ENCODE data around the gene EGR2.
A peak's percentile ranks its signal among the peaks of the same experiment; 100 is the strongest.

The EGR2 gene

DNA sequence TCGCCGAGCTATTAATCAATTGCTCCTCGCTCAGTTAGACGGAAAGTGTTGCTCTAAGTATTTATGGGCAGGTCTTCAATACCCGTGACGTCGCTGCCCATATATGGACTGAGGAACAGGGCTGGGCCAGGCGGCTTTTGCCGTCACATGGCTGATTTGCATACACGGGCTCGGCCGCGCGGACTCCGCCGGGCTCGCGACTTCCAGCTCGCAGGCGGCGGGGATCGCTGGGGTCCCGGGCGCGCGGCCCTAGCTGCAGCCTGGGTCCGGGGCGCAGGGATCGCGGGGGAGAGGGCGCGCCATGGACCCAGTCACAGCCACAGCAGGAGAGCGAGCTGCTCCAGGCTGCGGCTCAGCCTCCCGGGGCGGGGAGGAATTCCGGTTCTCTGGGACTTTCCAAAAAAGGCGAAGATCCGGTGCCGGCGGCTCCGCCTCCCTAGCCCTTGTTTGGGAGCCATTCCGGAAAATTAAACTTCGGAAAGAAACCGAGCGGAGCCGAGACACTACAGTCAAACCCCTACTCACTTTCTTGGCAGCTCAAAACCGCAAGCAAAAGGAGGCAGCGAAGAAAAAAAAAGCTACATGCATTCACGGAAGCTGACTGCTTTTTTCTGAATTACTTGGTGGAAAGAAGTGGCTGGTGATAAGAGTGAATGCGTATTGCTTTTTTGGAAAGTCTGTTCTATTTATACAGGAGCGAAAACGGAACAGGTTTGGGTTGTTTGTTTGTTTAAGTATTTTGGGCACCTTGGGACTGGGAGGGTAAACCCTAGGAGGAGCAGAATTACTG lies at the start of gene EGR2:
TSS of gene EGR2 (minus strand) at position 36 of the 790 bp plus-strand sequence. CDS start 337 bp downstream, outside the sequence.
- Histone ChIP-seq H3K36me3 (ENCODE audit: control insufficient read depth, insufficient read depth, low read length) (no peaks in the 10 kb centered on the region), H3K4me1 (ENCODE audit: control insufficient read depth, insufficient read depth, low read length) (peaks cover 26% of the 10 kb centered on the region), H3K4me3 (ENCODE audit: low read length) (peak within 1 kb of the TSS; percentile 37), H3K9me3 (ENCODE audit: control insufficient read depth, low read length) (no peaks in the 10 kb centered on the region), H3K9ac (ENCODE audit: low read length) (peak within 1 kb of the TSS; percentile 72), H3K27me3 (ENCODE audit: control insufficient read depth, insufficient read depth, low read length) (peaks cover 52% of the 10 kb centered on the region)

DNA sequence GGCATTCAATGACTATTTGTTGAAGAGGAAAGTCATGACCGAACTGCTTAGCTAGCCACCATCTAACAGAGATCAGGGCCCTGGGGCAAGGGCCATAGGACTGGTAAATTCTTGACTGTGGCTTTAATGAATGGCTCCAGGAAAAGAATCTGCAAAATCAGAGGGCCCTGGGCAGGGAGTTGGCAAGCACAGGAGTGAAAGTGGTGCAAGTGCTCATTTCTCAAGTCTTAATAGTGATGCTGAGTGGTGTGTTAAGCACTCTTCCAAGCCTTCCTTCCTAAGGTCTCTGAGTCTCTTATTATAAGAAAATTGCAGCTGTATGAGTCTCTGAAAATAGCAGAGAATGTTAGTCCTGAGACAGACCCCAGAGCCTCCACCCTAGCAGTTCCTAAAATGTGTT lies 46.3 kb upstream of the EGR2 start:
- Histone ChIP-seq H3K36me3 (ENCODE audit: control insufficient read depth, insufficient read depth, low read length) (no peaks in the 10 kb centered on the region), H3K4me3 (ENCODE audit: low read length) (no peak overlapping the region), H3K9me3 (ENCODE audit: control insufficient read depth, low read length) (no peaks in the 10 kb centered on the region), H3K4me1 (ENCODE audit: control insufficient read depth, insufficient read depth, low read length) (no peaks in the 10 kb centered on the region), H3K9ac (ENCODE audit: low read length) (no peak overlapping the region), H3K27me3 (ENCODE audit: control insufficient read depth, insufficient read depth, low read length) (no peaks in the 10 kb centered on the region)

DNA sequence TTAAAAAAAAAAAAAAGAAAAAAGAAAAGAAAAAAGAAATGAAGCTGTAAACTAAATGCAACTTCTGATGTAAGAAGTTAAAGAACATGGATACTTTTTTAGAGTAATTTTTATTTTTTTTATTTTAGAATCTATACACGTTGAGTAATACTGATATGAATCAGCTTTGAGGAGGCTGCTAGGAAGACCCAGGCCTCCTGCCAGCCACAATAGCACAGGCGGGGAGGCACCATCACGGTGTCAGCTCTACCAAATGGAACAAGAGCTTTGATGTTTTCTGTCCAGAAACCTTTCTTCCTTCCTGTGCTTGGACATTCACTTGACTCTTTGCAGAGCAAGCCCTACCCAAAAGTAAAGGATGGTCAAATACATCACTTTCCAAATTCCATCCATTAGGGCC lies 45.3 kb upstream of the EGR2 start:
- no peaks in the 10 kb centered on the region for H3K4me1 ChIP-seq (ENCODE audit: control insufficient read depth, insufficient read depth, low read length)
- no peaks in the 10 kb centered on the region for H3K36me3 ChIP-seq (ENCODE audit: control insufficient read depth, insufficient read depth, low read length)
- H3K9me3 ChIP-seq (ENCODE audit: control insufficient read depth, low read length): no peaks in the 10 kb centered on the region
- H3K9ac ChIP-seq (ENCODE audit: low read length): no peak overlapping the region
- H3K27me3 ChIP-seq (ENCODE audit: control insufficient read depth, insufficient read depth, low read length): no peaks in the 10 kb centered on the region
- no peak overlapping the region for H3K4me3 ChIP-seq (ENCODE audit: low read length)

DNA sequence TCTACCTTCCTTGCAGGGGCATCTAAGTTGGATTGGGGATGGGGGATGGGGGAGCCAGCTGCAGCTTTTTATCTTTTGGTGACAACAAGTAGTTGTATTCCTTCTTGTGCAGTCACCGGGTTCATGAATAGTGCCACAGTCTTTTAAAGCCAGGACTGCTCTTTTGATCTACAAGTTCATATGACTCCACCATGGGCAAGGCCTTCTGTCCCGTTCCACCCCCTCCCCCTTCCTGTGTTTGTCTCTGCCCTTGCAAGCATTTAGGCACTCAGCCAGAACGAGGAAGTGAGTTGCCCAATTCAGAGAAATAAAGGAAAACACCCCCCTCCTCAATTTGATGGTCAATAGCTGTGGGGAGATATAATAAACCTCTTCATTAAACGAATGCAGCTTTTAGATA lies 44.8 kb upstream of the EGR2 start:
- Histone ChIP-seq H3K36me3 (ENCODE audit: control insufficient read depth, insufficient read depth, low read length) (no peaks in the 10 kb centered on the region), H3K9me3 (ENCODE audit: control insufficient read depth, low read length) (no peaks in the 10 kb centered on the region), H3K4me3 (ENCODE audit: low read length) (no peak overlapping the region), H3K9ac (ENCODE audit: low read length) (no peak overlapping the region), H3K27me3 (ENCODE audit: control insufficient read depth, insufficient read depth, low read length) (no peaks in the 10 kb centered on the region), H3K4me1 (ENCODE audit: control insufficient read depth, insufficient read depth, low read length) (no peaks in the 10 kb centered on the region)

DNA sequence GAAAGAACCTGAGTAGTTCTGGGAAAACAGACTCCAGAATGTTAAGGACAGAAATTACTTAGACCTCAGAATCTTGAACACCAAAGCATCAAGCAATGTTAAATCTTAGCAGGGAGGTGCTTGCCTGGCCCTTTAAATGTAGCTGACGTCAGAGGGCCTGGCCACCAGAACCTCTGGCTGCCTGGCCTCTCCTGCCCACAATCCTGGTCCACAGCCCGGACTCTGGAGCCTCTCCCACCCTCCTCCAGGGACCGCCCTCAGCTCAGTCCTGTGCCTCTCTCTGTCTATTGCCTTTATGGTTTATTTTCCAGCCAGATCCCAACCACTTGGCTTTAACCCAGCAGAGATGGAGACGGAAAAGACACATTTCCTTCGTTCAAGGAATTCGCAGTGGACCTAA lies 42.2 kb upstream of the EGR2 start:
- no peaks in the 10 kb centered on the region for H3K27me3 ChIP-seq (ENCODE audit: control insufficient read depth, insufficient read depth, low read length)
- H3K9ac ChIP-seq (ENCODE audit: low read length): no peak overlapping the region
- no peak overlapping the region for H3K4me3 ChIP-seq (ENCODE audit: low read length)
- no peaks in the 10 kb centered on the region for H3K4me1 ChIP-seq (ENCODE audit: control insufficient read depth, insufficient read depth, low read length)
- no peaks in the 10 kb centered on the region for H3K36me3 ChIP-seq (ENCODE audit: control insufficient read depth, insufficient read depth, low read length)
- H3K9me3 ChIP-seq (ENCODE audit: control insufficient read depth, low read length): no peaks in the 10 kb centered on the region

DNA sequence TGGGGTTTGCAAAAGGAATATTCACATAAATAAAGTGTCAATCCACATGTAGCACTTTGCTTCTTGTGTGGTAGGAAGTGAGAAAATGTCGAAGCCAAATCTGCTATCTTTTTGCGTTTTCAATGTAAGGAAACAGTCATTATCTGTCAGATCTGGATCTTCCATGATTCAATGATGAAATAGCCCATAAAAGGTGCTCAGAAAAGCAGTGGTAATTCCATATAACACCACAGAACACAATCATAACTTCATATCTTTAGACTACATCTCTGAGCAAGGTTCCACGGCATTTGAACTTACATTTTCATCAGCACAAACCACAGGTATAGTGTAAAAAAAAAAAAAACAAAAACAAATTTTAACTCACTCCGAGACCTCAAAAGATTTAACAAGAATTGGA lies 39.9 kb upstream of the EGR2 start:
- Histone ChIP-seq H3K9me3 (ENCODE audit: control insufficient read depth, low read length) (no peaks in the 10 kb centered on the region), H3K27me3 (ENCODE audit: control insufficient read depth, insufficient read depth, low read length) (no peaks in the 10 kb centered on the region), H3K9ac (ENCODE audit: low read length) (no peak overlapping the region), H3K36me3 (ENCODE audit: control insufficient read depth, insufficient read depth, low read length) (no peaks in the 10 kb centered on the region), H3K4me1 (ENCODE audit: control insufficient read depth, insufficient read depth, low read length) (no peaks in the 10 kb centered on the region), H3K4me3 (ENCODE audit: low read length) (no peak overlapping the region)

DNA sequence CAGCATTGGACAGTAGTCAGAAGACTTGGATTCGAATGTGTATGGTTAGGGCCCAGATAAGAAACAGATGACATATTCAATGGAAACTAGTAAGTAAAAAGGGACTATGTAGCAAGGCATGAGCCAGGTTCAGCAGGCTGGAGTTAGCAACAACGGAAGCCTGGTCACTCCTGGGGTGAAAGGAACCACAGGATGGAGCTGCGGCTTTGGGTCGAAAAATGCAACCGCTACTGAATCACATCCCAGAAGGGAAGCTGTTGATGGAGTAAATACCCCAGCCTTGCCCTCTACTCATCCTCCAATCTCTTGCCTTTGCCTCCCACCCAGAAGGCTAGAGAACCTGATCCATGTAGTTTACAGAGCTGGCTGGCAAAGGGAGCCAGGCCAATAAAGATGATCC lies 37.5 kb upstream of the EGR2 start:
- H3K27me3 ChIP-seq (ENCODE audit: control insufficient read depth, insufficient read depth, low read length): no peaks in the 10 kb centered on the region
- H3K9ac ChIP-seq (ENCODE audit: low read length): no peak overlapping the region
- no peaks in the 10 kb centered on the region for H3K36me3 ChIP-seq (ENCODE audit: control insufficient read depth, insufficient read depth, low read length)
- no peaks in the 10 kb centered on the region for H3K9me3 ChIP-seq (ENCODE audit: control insufficient read depth, low read length)
- no peaks in the 10 kb centered on the region for H3K4me1 ChIP-seq (ENCODE audit: control insufficient read depth, insufficient read depth, low read length)
- no peak overlapping the region for H3K4me3 ChIP-seq (ENCODE audit: low read length)

DNA sequence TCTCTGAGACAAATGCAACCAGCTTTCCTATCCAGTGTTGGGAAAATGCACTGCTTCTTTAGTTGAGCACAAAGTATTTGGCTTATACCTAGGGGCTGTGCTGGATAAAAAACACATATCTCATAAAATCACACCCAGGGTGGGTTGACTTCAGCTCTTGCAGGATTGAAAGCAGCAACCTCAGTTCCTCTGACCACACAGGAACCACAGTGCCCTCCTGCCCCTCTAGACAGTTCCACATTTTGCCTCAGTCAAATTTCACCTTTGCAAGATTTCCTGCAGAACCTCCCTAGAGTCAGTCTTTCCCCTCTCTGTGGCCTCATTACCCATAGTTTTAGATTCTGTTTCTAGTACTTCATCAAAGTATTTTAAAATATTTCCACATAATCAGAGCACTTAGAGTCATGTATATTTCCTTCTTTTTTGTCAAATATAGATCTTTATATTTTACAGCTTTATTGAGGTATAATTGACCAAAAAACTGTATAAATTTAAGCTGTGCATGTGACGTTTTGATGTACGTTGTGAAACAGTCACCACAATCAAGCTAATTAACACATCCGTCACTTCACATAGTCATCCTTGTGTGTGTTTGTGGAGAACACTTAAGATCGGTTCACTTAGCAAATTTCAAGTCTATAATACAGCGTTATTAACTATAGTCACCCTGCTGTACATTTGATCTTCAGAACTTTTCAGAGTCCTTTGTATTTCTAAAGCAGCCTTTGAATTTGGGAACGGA lies 37.0 kb upstream of the EGR2 start:
- no peaks in the 10 kb centered on the region for H3K27me3 ChIP-seq (ENCODE audit: control insufficient read depth, insufficient read depth, low read length)
- H3K36me3 ChIP-seq (ENCODE audit: control insufficient read depth, insufficient read depth, low read length): no peaks in the 10 kb centered on the region
- no peaks in the 10 kb centered on the region for H3K4me1 ChIP-seq (ENCODE audit: control insufficient read depth, insufficient read depth, low read length)
- no peak overlapping the region for H3K9ac ChIP-seq (ENCODE audit: low read length)
- H3K4me3 ChIP-seq (ENCODE audit: low read length): no peak overlapping the region
- no peaks in the 10 kb centered on the region for H3K9me3 ChIP-seq (ENCODE audit: control insufficient read depth, low read length)

DNA sequence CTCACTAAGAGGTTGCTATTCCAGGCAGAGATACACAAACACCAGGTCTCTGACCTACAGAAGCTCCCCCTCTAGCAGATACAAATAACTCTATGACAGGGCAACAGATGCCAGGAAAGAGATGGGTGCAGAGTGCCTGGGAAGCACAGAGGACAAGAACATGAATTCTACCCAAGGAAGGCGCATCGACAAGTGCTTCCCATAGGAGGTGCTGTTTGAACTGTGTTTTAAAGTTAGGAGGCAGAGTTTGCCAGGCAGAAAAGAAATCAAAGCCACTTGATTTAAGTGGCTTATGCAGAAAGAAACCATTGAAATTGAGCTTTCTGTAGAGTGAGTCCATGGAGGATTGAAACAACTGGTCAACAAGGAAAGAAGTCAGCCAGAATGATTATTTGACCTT lies 35.3 kb upstream of the EGR2 start:
- Histone ChIP-seq H3K27me3 (ENCODE audit: control insufficient read depth, insufficient read depth, low read length) (no peaks in the 10 kb centered on the region), H3K4me1 (ENCODE audit: control insufficient read depth, insufficient read depth, low read length) (no peaks in the 10 kb centered on the region), H3K36me3 (ENCODE audit: control insufficient read depth, insufficient read depth, low read length) (no peaks in the 10 kb centered on the region), H3K9me3 (ENCODE audit: control insufficient read depth, low read length) (no peaks in the 10 kb centered on the region), H3K4me3 (ENCODE audit: low read length) (no peak overlapping the region), H3K9ac (ENCODE audit: low read length) (no peak overlapping the region)

DNA sequence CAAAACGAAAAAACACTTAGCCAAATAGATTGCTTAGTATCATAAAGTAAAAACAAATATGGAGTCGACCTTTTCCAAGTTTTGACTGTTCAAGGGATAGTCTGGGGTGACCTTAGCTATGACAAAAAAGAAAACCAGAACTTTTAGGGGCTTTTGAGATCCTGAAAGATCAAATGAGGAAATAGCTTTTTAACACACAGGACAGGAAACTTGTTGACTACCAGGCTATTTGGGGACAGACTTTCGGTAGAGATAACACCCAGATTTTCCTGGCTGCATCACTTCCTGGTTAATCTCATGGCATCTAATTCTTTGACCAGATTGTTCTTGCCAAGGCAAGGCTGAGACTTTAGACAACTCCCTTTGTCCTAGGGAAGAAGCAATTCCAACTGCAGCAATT lies 34.5 kb upstream of the EGR2 start:
- Histone ChIP-seq H3K9me3 (ENCODE audit: control insufficient read depth, low read length) (no peaks in the 10 kb centered on the region), H3K9ac (ENCODE audit: low read length) (no peak overlapping the region), H3K27me3 (ENCODE audit: control insufficient read depth, insufficient read depth, low read length) (no peaks in the 10 kb centered on the region), H3K36me3 (ENCODE audit: control insufficient read depth, insufficient read depth, low read length) (no peaks in the 10 kb centered on the region), H3K4me3 (ENCODE audit: low read length) (no peak overlapping the region), H3K4me1 (ENCODE audit: control insufficient read depth, insufficient read depth, low read length) (no peaks in the 10 kb centered on the region)

DNA sequence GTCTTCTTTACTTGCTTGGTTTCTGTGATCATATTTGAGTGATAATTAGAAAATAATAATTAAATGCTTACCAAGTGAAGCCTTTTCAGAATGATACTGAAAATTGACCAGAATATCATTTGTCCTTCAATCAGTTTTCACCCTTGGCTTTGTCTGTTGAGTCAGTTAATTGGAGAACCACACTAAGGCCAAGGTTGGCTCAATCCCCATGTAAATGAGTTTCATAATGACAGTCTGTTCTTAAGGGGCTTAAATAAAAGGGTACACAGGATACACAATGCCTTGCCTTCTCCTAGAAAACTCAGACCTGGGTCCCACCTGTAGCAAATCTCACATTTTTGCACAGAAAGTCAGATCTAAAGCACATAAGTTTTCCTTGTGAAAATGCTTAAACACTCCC lies 31.3 kb upstream of the EGR2 start:
- H3K9ac ChIP-seq (ENCODE audit: low read length): no peak overlapping the region
- H3K36me3 ChIP-seq (ENCODE audit: control insufficient read depth, insufficient read depth, low read length): no peaks in the 10 kb centered on the region
- H3K4me3 ChIP-seq (ENCODE audit: low read length): no peak overlapping the region
- H3K9me3 ChIP-seq (ENCODE audit: control insufficient read depth, low read length): no peaks in the 10 kb centered on the region
- no peaks in the 10 kb centered on the region for H3K27me3 ChIP-seq (ENCODE audit: control insufficient read depth, insufficient read depth, low read length)
- H3K4me1 ChIP-seq (ENCODE audit: control insufficient read depth, insufficient read depth, low read length): no peaks in the 10 kb centered on the region

DNA sequence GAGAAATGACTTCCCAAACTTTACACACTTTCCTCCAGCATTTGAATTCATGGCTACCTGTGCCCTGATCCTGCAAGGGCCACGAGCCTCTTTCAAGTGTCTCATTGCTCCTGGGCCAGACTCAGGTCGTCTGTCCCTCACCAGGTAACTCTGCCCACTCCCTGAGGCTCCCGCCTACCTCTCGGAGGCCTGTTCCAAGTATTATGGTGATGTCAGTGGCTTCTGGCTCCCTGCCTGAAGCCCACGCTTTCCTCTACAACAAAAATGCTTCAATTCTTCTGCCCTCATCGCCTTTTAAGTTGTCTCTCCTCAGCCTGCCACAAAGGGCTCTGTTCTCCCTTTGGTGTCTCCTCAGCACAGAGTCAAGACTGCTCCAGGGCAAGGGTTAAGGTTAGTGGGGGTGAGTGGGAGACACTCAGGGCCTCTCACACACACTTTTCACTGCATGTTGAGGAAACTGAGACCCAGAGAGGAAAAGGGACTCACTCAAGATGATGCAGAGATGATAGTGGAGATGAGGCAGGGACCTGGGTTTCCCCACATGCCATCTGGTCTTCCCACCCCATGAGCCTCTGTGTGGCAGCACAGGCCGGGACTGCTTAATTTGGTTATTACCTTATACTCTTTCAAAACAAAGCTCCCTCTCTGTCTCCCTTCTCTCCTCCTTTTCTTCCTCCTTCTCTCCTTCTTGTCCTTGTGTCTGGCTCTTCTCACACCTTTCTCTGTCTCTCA lies 28.3 kb upstream of the EGR2 start:
- Histone ChIP-seq H3K27me3 (ENCODE audit: control insufficient read depth, insufficient read depth, low read length) (no peaks in the 10 kb centered on the region), H3K4me3 (ENCODE audit: low read length) (no peak overlapping the region), H3K9ac (ENCODE audit: low read length) (no peak overlapping the region), H3K4me1 (ENCODE audit: control insufficient read depth, insufficient read depth, low read length) (no peaks in the 10 kb centered on the region), H3K9me3 (ENCODE audit: control insufficient read depth, low read length) (no peaks in the 10 kb centered on the region), H3K36me3 (ENCODE audit: control insufficient read depth, insufficient read depth, low read length) (no peaks in the 10 kb centered on the region)

All from mucosa of stomach (tissue), 1 donor.